ENCODE measurements around the gene NTNG1. TPM values are rescaled to one million over a fixed set of nuclear protein-coding genes. Genes with fewer than 3 reads are reported as not detected.
A peak's percentile ranks its signal among the peaks of the same experiment; 100 is the strongest.

NTNG1 gene
- total RNA-seq, 1 experiment from 2014 or later, result 5.8 TPM

GRCh38 chr1:107262467-107263286 is 121.8 kb downstream of the NTNG1 start:
- DNase-seq (ENCODE audit: low read depth), result no peak

GRCh38 chr1:107263291-107263915 is 122.6 kb downstream of the NTNG1 start:
- DNase-seq (ENCODE audit: low read depth), result no peak

DNA sequence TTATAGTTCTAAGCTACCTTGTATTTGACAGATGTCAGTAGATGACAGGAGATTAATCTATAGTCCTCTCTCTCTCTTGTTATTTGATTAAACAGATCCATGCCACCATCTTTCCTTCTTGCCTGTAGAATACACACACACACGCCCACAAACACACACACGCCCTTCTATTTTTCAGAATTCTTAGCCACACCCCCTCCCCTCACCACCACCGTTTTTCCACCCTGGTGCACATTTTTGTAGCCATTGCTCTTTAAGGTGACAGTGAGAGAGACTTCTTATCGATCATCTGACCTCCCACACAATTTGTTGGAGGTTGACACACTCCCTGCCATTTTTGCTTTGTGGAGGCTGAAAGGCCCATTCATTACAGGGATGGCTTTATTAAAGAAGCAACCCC is 123.2 kb downstream of the NTNG1 start:
- no peak for DNase-seq (ENCODE audit: low read depth)

- DNase-seq (ENCODE audit: low read depth), result peak; percentile 63
Observed at GRCh38 chr1:107264561-107264960, 123.7 kb downstream of the NTNG1 start.

GRCh38 chr1:107267489-107267888 is 126.7 kb downstream of the NTNG1 start:
- no peak for DNase-seq (ENCODE audit: low read depth)

- no peak for DNase-seq (ENCODE audit: low read depth)
Observed at GRCh38 chr1:107272321-107272720, 131.5 kb downstream of the NTNG1 start.

DNA sequence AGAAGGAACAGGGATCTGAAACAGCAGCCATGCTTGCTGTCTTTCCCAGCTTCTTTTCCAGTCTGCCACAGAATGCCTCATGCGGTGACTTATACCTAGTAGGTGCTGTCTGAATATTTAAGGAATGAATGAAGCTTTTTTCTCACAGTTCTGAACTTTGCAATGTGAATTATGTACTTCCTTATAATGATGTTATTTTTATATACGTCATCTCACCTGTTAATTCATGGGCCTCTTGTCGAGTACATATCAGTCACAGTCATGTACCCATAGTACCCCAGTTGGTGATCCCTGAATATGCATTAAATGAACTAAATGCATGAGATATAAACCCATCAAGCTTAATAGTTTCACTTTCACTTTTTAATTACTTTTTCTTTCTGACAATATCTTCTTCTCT is 132.7 kb downstream of the NTNG1 start:
- no peak for DNase-seq (ENCODE audit: low read depth)

DNA sequence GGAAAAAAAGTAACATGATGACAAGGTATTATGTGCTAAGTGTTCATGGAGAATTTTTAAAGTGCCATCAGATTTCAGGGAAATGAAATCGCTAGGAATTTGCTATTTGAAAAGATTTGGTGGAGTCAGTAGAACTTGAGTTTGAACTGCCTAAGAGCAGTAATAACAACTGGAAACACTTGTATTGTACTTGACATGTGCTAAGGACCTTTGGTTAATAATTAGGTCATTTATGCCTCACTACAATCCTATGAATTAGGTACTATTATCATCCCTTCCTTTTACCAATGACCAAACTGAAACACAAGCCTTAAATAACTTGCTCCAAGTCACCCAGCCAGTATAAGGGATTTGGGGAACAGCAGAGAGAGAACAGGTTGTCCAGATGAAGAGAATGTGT is 133.4 kb downstream of the NTNG1 start:
- no peak for DNase-seq (ENCODE audit: low read depth)

DNA sequence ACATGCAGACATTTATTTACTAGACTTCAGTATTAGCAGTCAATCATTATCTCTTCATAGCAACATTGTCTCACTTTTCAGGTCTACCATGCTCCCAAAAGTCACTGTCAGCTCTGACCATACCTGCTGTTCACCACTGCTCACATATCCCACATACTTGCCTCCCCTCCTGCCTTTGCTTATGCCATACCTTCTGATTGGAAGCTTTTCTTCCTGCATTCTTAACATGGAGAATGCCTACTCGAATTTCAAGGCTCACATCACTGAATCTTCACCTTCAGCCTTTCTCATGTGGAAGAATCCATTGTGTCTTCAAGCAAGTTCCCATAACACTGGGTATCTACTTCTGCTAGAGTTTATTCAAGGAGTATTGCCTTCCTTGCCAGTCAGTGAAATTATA is 135.4 kb downstream of the NTNG1 start:
- no peak for DNase-seq (ENCODE audit: low read depth)

DNA sequence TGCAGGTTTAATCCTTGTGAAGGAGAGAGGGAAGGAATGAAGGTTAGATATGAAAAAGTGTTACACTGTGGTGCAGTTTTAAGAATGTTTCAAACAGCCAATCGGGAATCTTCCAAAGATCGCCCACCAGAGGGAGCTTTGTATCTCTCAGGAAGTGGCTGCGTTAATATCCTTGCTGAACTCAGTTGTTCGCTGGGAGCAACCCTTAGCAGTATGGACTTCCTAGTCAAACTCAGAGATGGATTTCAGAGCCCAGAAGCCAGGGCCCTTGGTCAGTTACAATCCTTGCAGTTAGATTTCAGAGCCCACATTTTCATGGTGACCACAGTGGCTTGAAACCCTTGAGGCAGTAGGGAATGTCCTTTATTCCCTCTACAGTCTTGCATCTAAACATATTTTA is 136.2 kb downstream of the NTNG1 start:
- DNase-seq (ENCODE audit: low read depth), result peak; percentile 39

GRCh38 chr1:107286125-107286524 is 145.3 kb downstream of the NTNG1 start:
- no peak for DNase-seq (ENCODE audit: low read depth)

GRCh38 chr1:107291987-107292386 is 151.1 kb downstream of the NTNG1 start:
- no peak for DNase-seq (ENCODE audit: low read depth)

GRCh38 chr1:107293901-107294613 is 153.2 kb downstream of the NTNG1 start:
- no peak for DNase-seq (ENCODE audit: low read depth)

- DNase-seq (ENCODE audit: low read depth), result no peak
Observed at GRCh38 chr1:107294686-107295085, 153.8 kb downstream of the NTNG1 start.

GRCh38 chr1:107297681-107298080 is 156.8 kb downstream of the NTNG1 start:
- DNase-seq (ENCODE audit: low read depth), result no peak

DNA sequence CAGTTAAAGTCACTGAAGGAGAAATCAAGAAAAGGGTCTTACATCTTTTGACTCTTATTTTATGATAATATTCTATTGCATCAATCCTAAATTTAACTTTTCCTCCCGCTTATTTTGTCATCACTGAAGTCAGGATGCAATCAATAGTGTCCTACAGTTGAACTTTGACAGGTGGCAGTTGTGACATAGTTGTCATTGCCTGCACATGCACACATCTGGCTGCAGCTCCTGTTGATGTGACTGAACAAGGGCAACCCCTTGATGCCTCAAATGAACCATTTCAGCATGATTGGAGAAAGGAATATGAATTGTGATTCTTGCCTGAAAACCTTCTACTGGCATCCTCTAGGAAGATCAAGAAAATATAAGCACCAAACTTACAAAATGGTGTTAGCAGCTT is 157.7 kb downstream of the NTNG1 start:
- no peak for DNase-seq (ENCODE audit: low read depth)

DNA sequence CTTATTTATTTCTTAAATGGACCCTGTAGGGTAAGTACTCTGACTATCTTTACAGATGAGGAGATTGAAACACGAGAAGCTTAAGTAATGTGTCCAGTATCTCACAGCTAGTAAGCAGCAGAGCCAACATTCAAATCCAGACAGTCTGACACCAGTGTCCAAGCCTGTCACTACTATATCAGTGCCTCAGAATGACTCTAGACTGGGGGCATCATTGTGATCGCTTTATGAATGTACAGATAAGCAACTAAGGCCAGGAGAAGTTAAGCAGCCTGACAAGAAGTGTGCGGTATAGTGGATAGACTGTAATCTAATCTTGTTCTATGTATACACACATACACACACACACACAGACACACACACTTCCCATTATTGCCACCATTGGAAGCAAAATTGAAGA is 158.7 kb downstream of the NTNG1 start:
- DNase-seq (ENCODE audit: low read depth), result no peak

DNA sequence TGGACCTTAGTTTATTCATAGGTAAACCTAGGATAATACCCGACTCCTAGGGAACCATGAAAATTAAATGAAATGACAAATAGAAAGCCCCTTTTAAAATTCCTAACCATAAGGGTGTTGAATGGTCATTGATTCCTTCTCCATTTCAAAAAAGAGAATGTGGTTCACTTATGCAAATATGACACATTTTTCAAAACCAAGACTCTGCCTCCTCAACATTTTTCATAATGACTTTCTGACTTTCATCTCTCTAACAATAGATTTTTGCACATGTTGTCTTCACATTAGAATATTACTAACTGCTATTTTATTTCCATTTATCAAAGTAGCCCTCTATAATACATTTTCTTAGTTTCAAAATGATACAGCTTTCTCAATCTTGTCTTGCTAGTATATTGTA is 169.1 kb downstream of the NTNG1 start:
- no peak for DNase-seq (ENCODE audit: low read depth)

DNA sequence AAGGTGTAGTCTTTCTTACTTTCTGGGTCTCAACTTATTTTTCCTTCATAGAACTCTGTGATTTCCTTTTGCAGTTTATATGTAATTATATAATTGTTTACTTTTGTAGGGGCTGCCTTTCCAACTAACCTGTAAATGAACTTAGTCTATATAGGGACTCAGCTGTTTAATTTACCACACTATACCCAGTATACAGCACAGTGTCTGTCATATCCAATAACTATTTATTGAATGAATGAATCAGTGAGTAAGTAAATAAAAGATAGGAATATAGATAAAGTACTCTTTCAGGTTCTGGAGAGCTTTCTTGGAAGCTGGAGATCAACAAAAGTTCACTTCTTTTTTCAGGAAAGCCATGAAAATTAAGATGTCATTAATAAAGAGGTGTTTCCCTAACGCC is 174.8 kb downstream of the NTNG1 start:
- no peak for DNase-seq (ENCODE audit: low read depth)

- DNase-seq (ENCODE audit: low read depth), result no peak
Observed at GRCh38 chr1:107318932-107319331, 178.1 kb downstream of the NTNG1 start.

DNA sequence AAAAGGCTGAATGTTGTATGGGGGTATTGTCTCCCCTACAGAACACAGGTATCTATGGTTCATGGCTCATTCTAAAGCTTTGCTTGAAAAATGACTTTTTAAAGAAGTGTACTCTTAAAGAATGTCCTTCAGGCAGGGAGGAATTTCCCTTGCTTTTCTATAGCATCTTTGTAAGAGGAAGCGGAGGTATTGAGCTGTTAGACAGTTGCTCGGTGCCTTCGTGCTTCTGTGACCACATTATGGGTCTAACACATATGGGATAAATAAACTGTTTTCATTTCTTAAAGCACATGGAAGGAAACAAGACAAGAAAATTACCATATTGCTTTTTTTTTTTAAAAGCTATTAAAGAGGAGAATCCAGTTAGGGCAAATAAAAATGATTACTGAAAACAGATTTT is 182.9 kb downstream of the NTNG1 start:
- no peak for DNase-seq (ENCODE audit: low read depth)

DNA sequence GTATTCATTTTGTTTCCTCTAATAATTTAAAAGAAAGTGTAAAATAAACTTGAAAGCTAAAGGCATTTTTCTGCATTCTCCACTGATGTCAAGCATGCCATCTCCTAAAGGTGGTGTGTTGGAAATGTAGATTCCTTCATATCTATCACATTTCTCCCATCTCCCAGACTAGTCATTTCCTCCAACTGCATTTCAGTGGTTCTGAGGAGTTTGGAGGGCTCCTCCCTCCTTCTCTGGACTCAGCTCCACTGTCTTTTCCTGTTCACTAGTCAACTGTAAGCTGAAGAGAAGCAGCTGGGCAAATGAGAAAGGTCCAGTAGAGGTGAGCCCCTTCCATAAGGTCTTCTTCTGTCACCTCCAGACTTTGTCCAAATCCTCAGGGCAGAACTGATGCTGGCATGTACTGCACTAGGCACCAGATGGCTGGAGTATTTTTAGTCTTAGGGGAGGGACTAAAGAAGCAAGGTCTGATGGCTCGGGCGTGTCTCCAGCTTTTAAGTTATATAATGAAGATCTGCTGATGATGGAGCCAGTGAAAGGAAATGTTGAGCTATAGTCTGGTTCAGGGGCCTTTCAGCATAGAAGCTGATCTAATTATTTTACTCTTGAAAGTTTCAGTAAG is 186.1 kb downstream of the NTNG1 start:
- DNase-seq (ENCODE audit: low read depth), result peak; percentile 2
